Right lobe of liver (tissue), 6 donors: Measurements from ENCODE around the gene MED15. TPM values are rescaled to one million over a fixed set of nuclear protein-coding genes. Genes with fewer than 3 reads are reported as not detected.

Experiments used
- ATAC-seq, 4 donors: fragments of 200-7000 bp; cut with Tn5 transposase; one replicate each; pipeline ENCODE4 v1.9.1; 2020; ENCODE audit warnings: mild to moderate bottlenecking in 4 of 4, moderate library complexity in 4 of 4
- DNase-seq, 3 donors: peaks; one replicate each; pipeline ENCODE4 v3.0.0-alpha.2; 2020
- H3K27ac ChIP-seq, 3 donors: fragments of 200-600 bp; one replicate each; pipeline ENCODE4 v1.8.0; 2022
- H3K27me3 ChIP-seq, 2 donors: fragments of 200-600 bp; one replicate each; pipeline ENCODE4 v1.8.0; 2022
- H3K36me3 ChIP-seq, 4 donors: fragments of 200-600 bp; sonication (generic) in 1 of 4; one replicate each; pipeline versions ENCODE4 v1.5.1 to v1.8.0; 2017 to 2022; ENCODE audit warnings: control low read depth in 1 of 4
- H3K4me1 ChIP-seq, 4 donors: fragments of 200-600 bp; sonication (generic) in 1 of 4; one replicate each; pipeline versions ENCODE4 v1.5.1 to v1.8.0; 2017 to 2022; ENCODE audit warnings: control low read depth in 1 of 4
- H3K4me3 ChIP-seq, 3 donors: fragments of 200-600 bp; one replicate each; pipeline ENCODE4 v1.8.0; 2022
- H3K9me3 ChIP-seq, 4 donors: fragments of 200-600 bp; sonication (generic) in 1 of 4; one replicate each; pipeline versions ENCODE4 v1.5.1 to v1.8.0; 2017 to 2022; ENCODE audit warnings: control low read depth in 1 of 4
- CTCF ChIP-seq, 4 donors: fragments of 200-600 bp in 3 of 4; fragments of 450-650 bp in 1 of 4; IDR thresholded peaks; one replicate each; pipeline versions ENCODE4 v1.5.1 to v1.8.0; 2016 to 2022; ENCODE audit warnings: antibody characterized with exemption in 4 of 4, mild to moderate bottlenecking in 2 of 4
- POLR2A ChIP-seq: fragments of 450-650 bp; IDR thresholded peaks from one replicate; pipeline ENCODE4 v1.6.1; 2017; ENCODE audit warnings: antibody characterized with exemption, mild to moderate bottlenecking
- WGBS: methylation state at CpG from one replicate; pipeline ENCODE4 v1.1.6; 2018; ENCODE audit warnings: low coverage, low lambda C conversion rate; ENCODE audit not compliant: insufficient coverage; ENCODE audit errors: missing lambda C conversion rate; 5-methylcytosine and 5-hydroxymethylcytosine counted together
- intact Hi-C, 2 donors: fragments of 100-400 bp; cut with DNase I; formaldehyde crosslinking; loops; one replicate each; pipeline versions ENCODE4 v1.11.2 to v1.14.1; 2022
- small RNA-seq, 2 experiments: library from RNA; depleted of rRNA; stranded (forward); fragments of <200 nt; gene quantifications; one replicate each; pipeline ENCODE3, GENCODE V24; 2016
- total RNA-seq, 6 experiments: library from RNA; depleted of rRNA in 2 of 6; stranded (reverse); fragments of >200 nt in 2 of 6; fragmentation: NEBNext Ultra II Directional in 3 of 6; extraction: Animal tissue kit (Norgen Biotek cat#: 25700) in 3 of 6; gene quantifications; one replicate each; pipeline versions ENCODE4 v1.1.0 to v1.2.4, GENCODE V29; 2016 to 2023
- donor health status: DM: no; HTN: yes; CAD: no.
- donor health status: DM: no; HTN: no; CAD: no.
- donor health status: DM: no; HTN: no; CAD: no.
- donor health status: DM: no; HTN: yes; CAD: no.
- donor health status: DM: no; HTN: yes; CAD: no.

MED15 gene
- total RNA-seq, 6 experiments from 2014 or later: 15.7 to 34.7 (median 23.6) TPM

GRCh38 chr22:20636945-20637344 is 129.5 kb downstream of the MED15 start:
- H3K36me3 ChIP-seq: no peaks in the 10 kb centered on the region
- TF ChIP-seq CTCF (IDR thresholded peaks at IDR 0.05): no peak
- TF ChIP-seq POLR2A: no peak
- DNase-seq (no peak), ATAC-seq (no peak)
- H3K27me3 ChIP-seq: no peaks in the 10 kb centered on the region
- no peak overlapping the region for H3K27ac ChIP-seq
- H3K4me1 ChIP-seq: no peaks in the 10 kb centered on the region
- no peaks in the 10 kb centered on the region for H3K9me3 ChIP-seq
- intact Hi-C loops: no loop called here
- no peak overlapping the region for H3K4me3 ChIP-seq
- no CpG with 5 or more reads among the region's 2 CpGs for WGBS

Small RNAs within 50 kb of the gene (small RNA-seq; reads per million reads assigned to genes)
- gene IGLL4P (0 reads per million in 2 experiments), gene RF00019 (0 reads per million in 2 experiments), gene RN7SL812P (0 reads per million in 2 experiments), gene RNY1P9 (0 reads per million in 2 experiments)

Other genes with a start within 250 kb of the MED15 start
- gene RTN4R, start 239.3 kb upstream of the MED15 start, total RNA-seq: 10 to 100 TPM in 2 of 6 experiments, 1 to 10 TPM in 4; 3.0 to 12.4 (median 8.5) TPM
- 10 to 100 TPM; 32.6 to 79.9 (median 50.9) TPM for gene DGCR6L, start 187.6 kb upstream of the MED15 start, total RNA-seq
- 1 to 10 TPM; 3.2 to 6.6 (median 3.4) TPM for gene ZNF74, start 113.5 kb upstream of the MED15 start, total RNA-seq
- gene SCARF2, start 69.8 kb upstream of the MED15 start, total RNA-seq: 1 to 10 TPM; 1.1 to 3.4 (median 1.8) TPM
- gene KLHL22, start 11.8 kb upstream of the MED15 start, total RNA-seq: 10 to 100 TPM in 3 of 6 experiments, 1 to 10 TPM in 3; 9.0 to 14.2 (median 10.2) TPM